Gastroesophageal sphincter (tissue), 4 donors: Measurements from ENCODE around the gene ZNF106. TPM values are rescaled to one million over a fixed set of nuclear protein-coding genes. Genes with fewer than 3 reads are reported as not detected.

Source experiments
- ATAC-seq: fragments of 150-250 bp; one replicate; pipeline ENCODE4 v1.9.1; 2016; ENCODE audit warnings: mild to moderate bottlenecking, moderate library complexity
- H3K27ac ChIP-seq, 4 donors: fragments of 200-600 bp; sonication (generic) in 3 of 4; 1 replicate in 3 of 4; 2 replicates in 1 of 4; pipeline ENCODE4 v1.5.1; 2016 to 2019
- H3K27me3 ChIP-seq: fragments of 200-600 bp; sonication (generic); one replicate; pipeline ENCODE4 v1.5.1; 2019
- H3K36me3 ChIP-seq, 2 donors: fragments of 200-600 bp; sonication (generic); one replicate each; pipeline ENCODE4 v1.5.1; 2019; ENCODE audit warnings: control low read depth in 1 of 2
- H3K4me1 ChIP-seq, 3 donors: fragments of 200-600 bp; sonication (generic); 1 replicate in 2 of 3; 2 replicates in 1 of 3; pipeline ENCODE4 v1.5.1; 2016 to 2019; ENCODE audit warnings: control low read depth in 2 of 3
- H3K4me3 ChIP-seq, 2 donors: fragments of 200-600 bp; sonication (generic); one replicate each; pipeline ENCODE4 v1.5.1; 2019; ENCODE audit warnings: mild to moderate bottlenecking in 1 of 2, moderate library complexity in 1 of 2
- H3K9me3 ChIP-seq, 3 donors: fragments of 200-600 bp; sonication (generic); one replicate each; pipeline ENCODE4 v1.5.1; 2017 to 2019; ENCODE audit warnings: control low read depth in 2 of 3
- CTCF ChIP-seq, 4 experiments: fragments of 200-600 bp in 2 of 4; fragments of 450-650 bp in 2 of 4; sonication (generic) in 1 of 4; IDR thresholded peaks; one replicate each; pipeline ENCODE4 v1.5.1; 2017 to 2019; ENCODE audit warnings: antibody characterized with exemption in 4 of 4, mild to moderate bottlenecking in 2 of 4, moderate library complexity in 2 of 4
- EP300 ChIP-seq: sonication (generic); formaldehyde crosslinking; IDR thresholded peaks from one replicate; pipeline ENCODE4 v1.6.1; 2017; ENCODE audit warnings: antibody characterized with exemption, mild to moderate bottlenecking
- POLR2A ChIP-seq, 2 donors: fragments of 450-650 bp; IDR thresholded peaks; one replicate each; pipeline ENCODE4 v1.6.1; 2017; ENCODE audit warnings: antibody characterized with exemption in 2 of 2, mild to moderate bottlenecking in 2 of 2, moderate library complexity in 1 of 2
- POLR2AphosphoS5 ChIP-seq: sonication (generic); formaldehyde crosslinking; IDR thresholded peaks from one replicate; pipeline ENCODE4 v1.6.1; 2017; ENCODE audit warnings: antibody characterized with exemption
- WGBS, 2 donors: methylation state at CpG; one replicate each; pipeline ENCODE4 v1.1.5; 2018; ENCODE audit warnings: low coverage in 1 of 2; 5-methylcytosine and 5-hydroxymethylcytosine counted together
- total RNA-seq, 4 donors: library from RNA; depleted of rRNA; stranded (reverse); fragments of >200 nt; gene quantifications; one replicate each; pipeline ENCODE4 v1.1.0, GENCODE V29; 2016

ZNF106 gene
- total RNA-seq, 4 donors from 2014 or later: 118 to 592 (median 369) TPM

- Histone ChIP-seq H3K4me1 (no peaks in the 10 kb centered on the region), H3K36me3 (peaks cover 0 to 4% of the 10 kb centered on the region in 2 donors), H3K4me3 (no peak overlapping the region), H3K9me3 (no peaks in the 10 kb centered on the region), H3K27me3 (no peaks in the 10 kb centered on the region), H3K27ac (no peak overlapping the region)
- no peak for ATAC-seq
- TF ChIP-seq EP300: no peak
- TF ChIP-seq POLR2AphosphoS5: no peak
- TF ChIP-seq POLR2A (IDR thresholded peaks at IDR 0.05): no peak
- WGBS, 2 donors: no CpG with 5 or more reads among the region's 6 CpGs
Measured at GRCh38 chr15:42482701-42483100, 8.2 kb downstream of the ZNF106 start.

- Histone ChIP-seq H3K36me3 (peaks cover 0 to 4% of the 10 kb centered on the region in 2 donors), H3K4me3 (no peak overlapping the region), H3K4me1 (peaks cover 0 to 38% (median 7%) of the 10 kb centered on the region in 3 donors), H3K27me3 (no peaks in the 10 kb centered on the region), H3K9me3 (no peaks in the 10 kb centered on the region), H3K27ac (peak overlapping the region in 3 of 4 donors; percentile 27 to 28 (median 28))
- ATAC-seq: no peak
- no peak for TF ChIP-seq POLR2AphosphoS5
- TF ChIP-seq POLR2A (IDR thresholded peaks at IDR 0.05): no peak
- TF ChIP-seq EP300: no peak
- no peak for TF ChIP-seq CTCF (IDR thresholded peaks at IDR 0.05)
- WGBS, 2 donors: 59 to 100% methylated on average over 2 of the region's 2 CpGs
Measured at GRCh38 chr15:42474827-42475226, 16.1 kb downstream of the ZNF106 start.

GRCh38 chr15:42471002-42471401 is 19.9 kb downstream of the ZNF106 start:
- no peaks in the 10 kb centered on the region for H3K27me3 ChIP-seq
- TF ChIP-seq POLR2A (IDR thresholded peaks at IDR 0.05) (no peak), POLR2AphosphoS5 (peak; percentile 21), CTCF (IDR thresholded peaks at IDR 0.05) (no peak)
- peaks cover 3 to 51% (median 7%) of the 10 kb centered on the region in 3 donors for H3K4me1 ChIP-seq
- peak; percentile 82 for ATAC-seq
- 25% methylated on average over 1 to 3 of the region's 3 CpGs for WGBS, 2 donors
- H3K9me3 ChIP-seq: no peaks in the 10 kb centered on the region
- H3K27ac ChIP-seq: peak overlapping the region; percentile 73 to 83 (median 80)
- no peak overlapping the region for H3K4me3 ChIP-seq
- peaks cover 0 to 13% of the 10 kb centered on the region in 2 donors for H3K36me3 ChIP-seq

DNA sequence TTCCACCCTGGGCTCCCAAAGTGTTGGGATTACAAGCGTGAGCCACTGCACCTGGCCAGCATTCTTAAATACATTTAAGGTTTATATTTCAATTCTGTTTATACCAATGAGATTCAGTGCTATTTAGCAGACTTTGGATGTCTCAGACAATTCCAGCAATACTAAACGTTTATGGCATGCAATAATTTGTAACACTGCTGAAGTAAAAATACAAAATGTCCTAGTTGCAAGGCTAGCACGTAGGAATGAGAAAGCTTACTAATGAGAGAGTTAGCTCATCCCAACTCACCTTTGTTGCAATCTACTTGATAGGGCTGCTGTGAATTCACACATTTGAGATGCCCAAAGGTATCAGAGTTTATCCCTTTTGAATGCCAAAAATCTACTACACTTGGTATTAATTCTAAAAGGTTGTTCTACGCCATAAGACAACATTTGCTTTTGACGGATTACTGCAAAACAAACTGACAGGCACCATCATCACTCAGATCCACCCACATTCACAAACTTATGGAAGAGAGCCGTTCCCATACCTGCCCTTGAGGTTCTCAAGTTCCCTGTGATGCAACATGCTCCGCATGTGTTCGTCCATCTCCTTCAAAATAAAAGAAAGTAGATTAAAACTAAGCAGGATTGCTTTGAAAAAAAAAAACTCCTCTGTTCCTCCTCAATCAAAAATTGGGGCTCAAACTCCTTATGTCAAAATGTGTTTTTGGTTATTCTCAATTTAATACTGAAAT is 25.3 kb downstream of the ZNF106 start:
- H3K9me3 ChIP-seq: no peaks in the 10 kb centered on the region
- peak; percentile 82 for ATAC-seq
- no peak overlapping the region for H3K4me3 ChIP-seq
- peak overlapping the region; percentile 59 to 87 (median 74) for H3K27ac ChIP-seq
- peaks cover 2 to 20% (median 3%) of the 10 kb centered on the region in 3 donors for H3K4me1 ChIP-seq
- WGBS, 2 donors: 64 to 68% methylated on average over 7 to 8 of the region's 8 CpGs
- peaks cover 0 to 32% of the 10 kb centered on the region in 2 donors for H3K36me3 ChIP-seq
- no peak for TF ChIP-seq CTCF (IDR thresholded peaks at IDR 0.05)
- no peak for TF ChIP-seq POLR2A (IDR thresholded peaks at IDR 0.05)
- no peak for TF ChIP-seq EP300
- peak; percentile 53 for TF ChIP-seq POLR2AphosphoS5
- no peaks in the 10 kb centered on the region for H3K27me3 ChIP-seq

DNA sequence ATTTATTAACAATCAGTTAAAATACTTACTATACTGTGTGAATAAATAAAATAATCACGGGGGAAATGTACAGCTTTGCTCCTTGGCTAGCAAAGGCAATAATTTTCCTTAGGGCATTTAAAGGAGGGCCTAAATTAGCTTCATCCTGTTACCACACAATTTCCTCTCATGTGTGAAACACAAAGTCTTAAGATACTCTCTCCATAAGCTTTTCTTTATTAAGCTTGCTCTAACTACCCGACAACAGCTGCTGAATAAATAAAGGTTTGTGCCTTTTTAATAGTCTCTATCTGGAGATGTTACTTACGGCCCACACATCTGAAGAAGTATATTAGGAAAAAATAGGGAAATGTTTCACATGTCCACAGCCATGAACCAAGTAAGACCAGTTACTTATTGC is 29.7 kb downstream of the ZNF106 start:
- TF ChIP-seq POLR2AphosphoS5: no peak
- no peak for TF ChIP-seq EP300
- no peak for TF ChIP-seq CTCF (IDR thresholded peaks at IDR 0.05)
- no peak for TF ChIP-seq POLR2A (IDR thresholded peaks at IDR 0.05)
- no peak overlapping the region for H3K4me3 ChIP-seq
- peaks cover 0 to 19% of the 10 kb centered on the region in 2 donors for H3K36me3 ChIP-seq
- no peaks in the 10 kb centered on the region for H3K27me3 ChIP-seq
- H3K4me1 ChIP-seq: peaks cover 5 to 44% (median 7%) of the 10 kb centered on the region in 3 donors
- H3K27ac ChIP-seq: peak overlapping the region in 3 of 4 donors; percentile 11 to 39 (median 15)
- ATAC-seq: no peak
- H3K9me3 ChIP-seq: no peaks in the 10 kb centered on the region
- 42 to 72% methylated on average over 3 of the region's 3 CpGs for WGBS, 2 donors
